Smooth muscle cell (in vitro differentiated cells): Measurements from ENCODE around the gene PARD6A. TPM values are rescaled to one million over a fixed set of nuclear protein-coding genes. Genes with fewer than 3 reads are reported as not detected.

Source experiments
- DNase-seq: peaks from one replicate; lab custom pipeline; 2025; ENCODE audit not compliant: unreplicated experiment; lab: John Stamatoyannopoulos, UW
- H2AFZ ChIP-seq: fragments of 200-600 bp; sonication (generic); 2 replicates; pipeline ENCODE4 v1.6.0; 2016; ENCODE audit warnings: antibody characterized with exemption, low read depth, mild to moderate bottlenecking
- H3F3A ChIP-seq: fragments of 200-600 bp; sonication (generic); 2 replicates; pipeline ENCODE4 v1.6.0; 2017; ENCODE audit warnings: antibody characterized with exemption, low read depth
- H3K27ac ChIP-seq: fragments of 200-600 bp; sonication (generic); 2 replicates; pipeline ENCODE4 v1.5.1; 2016; ENCODE audit warnings: low read depth, mild to moderate bottlenecking
- H3K27me3 ChIP-seq: fragments of 200-600 bp; sonication (generic); 2 replicates; pipeline ENCODE4 v1.6.1; 2016; ENCODE audit warnings: low read depth, mild to moderate bottlenecking
- H3K36me3 ChIP-seq: fragments of 200-600 bp; sonication (generic); 2 replicates; pipeline ENCODE4 v1.5.1; 2016; ENCODE audit warnings: low read depth
- H3K4me1 ChIP-seq: fragments of 200-600 bp; sonication (generic); 2 replicates; pipeline ENCODE4 v1.5.1; 2016; ENCODE audit warnings: low read depth
- H3K4me2 ChIP-seq: fragments of 200-600 bp; sonication (generic); 2 replicates; pipeline ENCODE4 v1.6.0; 2016; ENCODE audit warnings: mild to moderate bottlenecking
- H3K4me3 ChIP-seq: fragments of 200-600 bp; sonication (generic); 2 replicates; pipeline ENCODE4 v1.5.1; 2016; ENCODE audit warnings: mild to moderate bottlenecking
- H3K79me2 ChIP-seq: fragments of 200-600 bp; sonication (generic); 2 replicates; pipeline ENCODE4 v1.6.0; 2016; ENCODE audit warnings: low read depth, mild to moderate bottlenecking
- H3K9ac ChIP-seq: fragments of 200-600 bp; sonication (generic); 2 replicates; pipeline ENCODE4 v1.6.0; 2016; ENCODE audit warnings: low read depth
- H3K9me3 ChIP-seq: fragments of 200-600 bp; sonication (generic); replicated peaks from 2 replicates; pipeline ENCODE4 v1.5.1; 2016; ENCODE audit warnings: low read depth
- H4K20me1 ChIP-seq: fragments of 200-600 bp; sonication (generic); 2 replicates; pipeline ENCODE4 v1.6.0; 2016; ENCODE audit warnings: low read depth
- CTCF ChIP-seq: fragments of 200-600 bp; sonication (generic); IDR thresholded peaks from 2 replicates; pipeline ENCODE4 v1.5.1; 2017; ENCODE audit warnings: borderline replicate concordance, mild to moderate bottlenecking, antibody characterized with exemption; ENCODE audit not compliant: insufficient read depth, poor library complexity, severe bottlenecking
- WGBS: methylation state at CpG from one replicate; pipeline ENCODE4 v1.1.7; 2016; ENCODE audit warnings: low lambda C conversion rate; 5-methylcytosine and 5-hydroxymethylcytosine counted together
- polyA plus RNA-seq: library from polyadenylated mRNA; unstranded; fragments of >200 nt; fragmentation: Nextera tagmentation; extraction: Ambion mirVana; gene quantifications from 2 replicates; pipeline ENCODE4 v1.2.1, GENCODE V29; 2016
- total RNA-seq: library from RNA; depleted of rRNA; stranded (reverse); fragments of >200 nt; gene quantifications from 2 replicates; pipeline ENCODE4 v1.2.3, GENCODE V29; 2014

The PARD6A gene
- total and polyA plus RNA-seq, 2 experiments from 2014 or later = 0.36 to 0.58 TPM

GRCh38 chr16:67694611-67695010 lies 33.9 kb downstream of the PARD6A start:
- Histone ChIP-seq H3K9me3 (no peaks in the 10 kb centered on the region), H3K27me3 (no peaks in the 10 kb centered on the region), H3K4me2 (no peak overlapping the region), H3K4me3 (no peak overlapping the region), H2AFZ (no peak overlapping the region), H4K20me1 (peaks cover 41% of the 10 kb centered on the region), H3K27ac (no peak overlapping the region), H3K4me1 (no peaks in the 10 kb centered on the region), H3K79me2 (peaks cover 25% of the 10 kb centered on the region), H3K36me3 (no peaks in the 10 kb centered on the region), H3K9ac (no peak overlapping the region), H3F3A (no peaks in the 10 kb centered on the region)
- no peak for DNase-seq
- no peak for TF ChIP-seq CTCF
- WGBS = 96% methylated on average over 2 of the region's 2 CpGs

DNA sequence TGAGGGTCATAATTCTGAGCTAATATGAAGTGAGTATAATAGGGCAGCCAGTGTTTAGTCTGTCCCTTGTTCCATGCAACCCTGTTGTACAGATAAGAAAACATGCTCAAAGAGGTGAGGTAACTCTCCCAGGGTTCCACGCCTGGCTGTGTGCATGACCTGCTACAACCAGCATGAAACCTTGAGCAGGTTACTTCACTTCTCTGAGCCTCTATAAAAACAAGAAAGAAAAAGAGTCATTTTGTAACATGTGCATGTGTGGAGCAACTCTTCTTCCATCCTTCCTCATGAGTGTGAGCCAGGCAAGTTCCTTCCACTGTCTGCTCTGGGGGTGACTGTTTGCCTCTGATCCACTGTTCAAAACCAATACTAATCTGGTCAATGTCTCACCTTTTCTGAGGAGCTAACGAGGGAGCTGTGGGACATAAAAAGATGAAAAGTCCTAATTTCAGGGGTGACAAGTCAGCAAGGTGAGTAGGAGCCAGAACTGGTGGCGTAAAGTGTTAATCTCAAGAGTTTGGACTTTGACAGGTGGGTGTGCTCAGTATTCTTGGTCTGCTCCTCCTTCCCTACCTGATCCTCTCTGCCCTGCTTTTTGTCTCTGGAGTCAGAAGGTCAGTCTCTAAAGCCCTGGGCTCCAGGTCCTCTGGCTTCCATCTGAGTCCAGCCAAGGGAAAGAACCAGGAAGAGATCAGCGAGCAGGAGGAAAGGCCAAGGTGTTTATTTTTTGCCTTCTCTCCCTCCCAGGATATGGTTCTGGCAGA lies 36.8 kb downstream of the PARD6A start:
- Histone ChIP-seq H3K9me3 (no peaks in the 10 kb centered on the region), H3K4me2 (no peak overlapping the region), H4K20me1 (peaks cover 25% of the 10 kb centered on the region), H2AFZ (no peak overlapping the region), H3K4me1 (no peaks in the 10 kb centered on the region), H3K27ac (peak overlapping the region; percentile 71), H3K36me3 (no peaks in the 10 kb centered on the region), H3F3A (no peaks in the 10 kb centered on the region), H3K4me3 (no peak overlapping the region), H3K9ac (no peak overlapping the region), H3K27me3 (no peaks in the 10 kb centered on the region), H3K79me2 (peaks cover 23% of the 10 kb centered on the region)
- no peak for DNase-seq
- TF ChIP-seq CTCF = no peak
- 77% methylated on average over 4 of the region's 4 CpGs for WGBS

DNA sequence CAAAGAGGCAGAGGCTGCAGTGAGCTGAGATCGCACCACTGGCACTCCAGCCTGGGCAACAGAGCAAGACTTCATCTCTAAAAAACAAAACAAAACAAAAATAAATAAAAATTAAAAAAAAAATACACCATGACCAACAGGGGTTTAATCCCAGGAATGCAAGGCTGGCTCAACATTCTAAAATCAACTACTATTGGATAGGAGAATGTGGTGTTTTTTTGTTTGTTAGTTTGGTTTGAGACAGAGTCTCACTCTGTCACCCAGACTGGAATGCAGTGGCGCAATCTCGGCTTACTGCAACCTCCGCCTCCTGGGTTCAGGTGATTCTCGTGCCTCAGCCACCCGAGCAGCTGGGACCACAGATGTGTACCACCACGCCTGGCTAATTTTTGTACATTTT lies 38.5 kb downstream of the PARD6A start:
- no peak overlapping the region for H3K4me2 ChIP-seq
- peaks cover 29% of the 10 kb centered on the region for H3K79me2 ChIP-seq
- WGBS = 96% methylated on average over 7 of the region's 7 CpGs
- DNase-seq = no peak
- H3K4me3 ChIP-seq = no peak overlapping the region
- no peaks in the 10 kb centered on the region for H3K4me1 ChIP-seq
- no peak overlapping the region for H3K27ac ChIP-seq
- no peaks in the 10 kb centered on the region for H3K27me3 ChIP-seq
- H3F3A ChIP-seq = no peaks in the 10 kb centered on the region
- H2AFZ ChIP-seq = no peak overlapping the region
- H3K9me3 ChIP-seq = no peaks in the 10 kb centered on the region
- no peak overlapping the region for H3K9ac ChIP-seq
- no peak for TF ChIP-seq CTCF
- no peaks in the 10 kb centered on the region for H3K36me3 ChIP-seq
- H4K20me1 ChIP-seq = peaks cover 26% of the 10 kb centered on the region

DNA sequence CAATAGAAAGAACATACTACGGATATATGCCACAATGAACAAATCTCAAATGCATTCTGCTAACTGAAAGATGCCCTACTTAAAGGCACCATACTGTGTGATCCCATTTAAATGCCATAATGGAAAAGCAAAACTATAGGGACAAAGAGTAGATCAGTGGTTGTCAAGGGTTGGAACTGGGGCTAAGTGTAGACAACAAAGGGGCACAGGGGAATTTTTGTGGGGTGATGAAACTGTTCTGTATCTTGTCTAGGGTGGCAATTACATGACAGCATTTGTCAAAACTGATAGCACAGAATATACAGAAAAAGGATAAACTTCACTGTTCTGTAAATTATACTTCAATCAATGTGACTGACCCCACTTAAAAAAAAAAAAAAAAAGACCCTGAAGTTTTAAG lies 40.7 kb downstream of the PARD6A start:
- Histone ChIP-seq H3K27ac (no peak overlapping the region), H3K27me3 (no peaks in the 10 kb centered on the region), H4K20me1 (peaks cover 40% of the 10 kb centered on the region), H3K79me2 (peaks cover 37% of the 10 kb centered on the region), H3K4me1 (no peaks in the 10 kb centered on the region), H3K4me2 (no peak overlapping the region), H2AFZ (no peak overlapping the region), H3K9me3 (no peaks in the 10 kb centered on the region), H3K4me3 (no peak overlapping the region), H3K36me3 (no peaks in the 10 kb centered on the region), H3F3A (no peaks in the 10 kb centered on the region), H3K9ac (no peak overlapping the region)
- no peak for TF ChIP-seq CTCF
- no peak for DNase-seq
- WGBS = 90% methylated on average over 1 of the region's 1 CpG
